HG02884 (cell line): ENCODE data around the gene TMEM182.

Experiments used
- ATAC-seq: cut with Tn5 transposase; IDR thresholded peaks from one replicate; pipeline ENCODE4 v1.9.1; 2021; ENCODE audit warnings: mild to moderate bottlenecking, moderate library complexity; ENCODE audit not compliant: unreplicated experiment

TMEM182 gene

GRCh38 chr2:102798181-102798580 lies 36.4 kb downstream of the TMEM182 start:
- ATAC-seq: no peak

GRCh38 chr2:102801098-102801718 lies 39.4 kb downstream of the TMEM182 start:
- ATAC-seq: no peak

- no peak for ATAC-seq
These were observed 40.2 kb downstream of the TMEM182 start for GRCh38 chr2:102801858-102802699.

- no peak for ATAC-seq
These were observed 41.4 kb downstream of the TMEM182 start for GRCh38 chr2:102803041-102803896.

GRCh38 chr2:102803897-102804217 lies 42.0 kb downstream of the TMEM182 start:
- ATAC-seq: no peak

GRCh38 chr2:102806250-102806837 lies 44.5 kb downstream of the TMEM182 start:
- ATAC-seq: peak; percentile 85

GRCh38 chr2:102809291-102810189 lies 47.7 kb downstream of the TMEM182 start:
- no peak for ATAC-seq

- no peak for ATAC-seq
These were observed 53.5 kb downstream of the TMEM182 start for GRCh38 chr2:102815285-102815684.

GRCh38 chr2:102826904-102827303 lies 65.1 kb downstream of the TMEM182 start:
- no peak for ATAC-seq

GRCh38 chr2:102832789-102833188 lies 71.0 kb downstream of the TMEM182 start:
- no peak for ATAC-seq

- no peak for ATAC-seq
These were observed 72.9 kb downstream of the TMEM182 start for GRCh38 chr2:102834523-102835273.

- no peak for ATAC-seq
These were observed 75.9 kb downstream of the TMEM182 start for GRCh38 chr2:102837626-102838198.

- ATAC-seq: no peak
These were observed 78.0 kb downstream of the TMEM182 start for GRCh38 chr2:102839668-102840388.

GRCh38 chr2:102841107-102841840 lies 79.4 kb downstream of the TMEM182 start:
- peak; percentile 76 for ATAC-seq

GRCh38 chr2:102843764-102844443 lies 82.1 kb downstream of the TMEM182 start:
- ATAC-seq: no peak

- no peak for ATAC-seq
These were observed 83.1 kb downstream of the TMEM182 start for GRCh38 chr2:102844911-102845310.

GRCh38 chr2:102848366-102848839 lies 86.6 kb downstream of the TMEM182 start:
- ATAC-seq: peak; percentile 47
